C4-2B (cell line): ENCODE measurements around the gene HOXC6.

Experiments
- H3K27ac ChIP-seq: fragments of 450-650 bp; 2 replicates; pipeline ENCODE4 v1.5.1; 2017
- CTCF ChIP-seq: fragments of 450-650 bp; conservative IDR thresholded peaks from 2 replicates; pipeline ENCODE4 v1.5.1; 2017; ENCODE audit warnings: mild to moderate bottlenecking
- ZFX ChIP-seq: fragments of 450-650 bp; IDR thresholded peaks from 2 replicates; pipeline ENCODE4 v1.6.1; 2017

HOXC6 gene

DNA sequence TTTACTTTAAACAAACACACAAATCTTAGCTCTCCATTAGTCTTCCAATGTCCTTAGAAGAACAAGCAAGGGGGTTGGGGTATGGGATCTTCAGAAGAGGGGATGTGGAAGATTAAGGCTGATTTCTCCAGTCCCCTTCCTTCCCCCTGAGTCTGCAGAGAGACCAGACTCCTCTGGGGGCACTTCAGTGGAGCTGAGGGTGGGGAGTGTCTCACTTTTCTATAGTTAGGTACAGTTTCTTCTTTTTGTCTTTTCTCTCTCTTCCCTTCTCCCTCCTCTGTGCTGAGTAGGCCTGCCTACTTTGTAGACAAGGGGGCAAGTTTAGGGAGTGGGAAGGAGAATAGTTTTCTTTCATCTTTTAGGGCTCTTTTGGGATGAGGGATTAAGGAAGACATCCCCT is 27.9 kb downstream of the HOXC6 start:
- TF ChIP-seq CTCF (no peak), ZFX (no peak)
- no peak overlapping the region for H3K27ac ChIP-seq

DNA sequence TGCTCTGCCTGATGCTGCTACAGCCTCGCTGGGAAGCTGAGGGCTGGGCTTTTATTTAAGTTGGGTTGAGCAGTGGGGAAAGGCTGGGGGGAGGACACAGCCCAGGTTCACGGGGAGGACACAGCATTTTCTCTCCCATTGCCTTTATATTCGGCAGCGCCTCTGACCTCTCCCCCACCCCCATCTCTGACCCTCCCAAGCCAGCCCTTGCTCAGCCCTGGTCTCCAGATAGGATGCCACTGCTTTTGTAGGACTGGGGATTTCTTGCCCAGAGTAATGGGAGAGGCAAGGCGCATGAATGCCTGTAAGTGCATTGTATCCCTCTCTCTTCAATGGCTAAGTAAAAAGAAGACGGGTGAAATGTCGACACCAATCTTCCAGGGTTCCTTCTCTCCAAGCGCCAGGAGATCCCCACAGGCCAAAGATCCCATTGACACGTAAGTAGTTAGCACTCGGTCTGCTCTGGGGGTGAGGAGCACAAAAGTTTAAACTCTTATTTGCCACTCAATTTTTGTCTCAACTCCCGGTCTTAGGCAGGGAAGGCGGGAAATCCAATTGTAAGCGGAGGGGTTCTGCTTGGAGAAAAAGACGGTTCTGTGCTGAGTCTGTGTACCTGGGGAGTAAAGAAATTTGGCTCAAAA is 30.0 kb downstream of the HOXC6 start:
- H3K27ac ChIP-seq, result no peak overlapping the region
- TF ChIP-seq CTCF (no peak), ZFX (no peak)

GRCh38 chr12:54059668-54060067 is 31.4 kb downstream of the HOXC6 start:
- H3K27ac ChIP-seq, result no peak overlapping the region
- no peak for TF ChIP-seq ZFX
- no peak for TF ChIP-seq CTCF

GRCh38 chr12:54060174-54060974 is 32.1 kb downstream of the HOXC6 start:
- no peak overlapping the region for H3K27ac ChIP-seq
- TF ChIP-seq ZFX (no peak), CTCF (no peak)

GRCh38 chr12:54060975-54061778 is 32.9 kb downstream of the HOXC6 start:
- no peak for TF ChIP-seq ZFX
- TF ChIP-seq CTCF, result no peak
- no peak overlapping the region for H3K27ac ChIP-seq

DNA sequence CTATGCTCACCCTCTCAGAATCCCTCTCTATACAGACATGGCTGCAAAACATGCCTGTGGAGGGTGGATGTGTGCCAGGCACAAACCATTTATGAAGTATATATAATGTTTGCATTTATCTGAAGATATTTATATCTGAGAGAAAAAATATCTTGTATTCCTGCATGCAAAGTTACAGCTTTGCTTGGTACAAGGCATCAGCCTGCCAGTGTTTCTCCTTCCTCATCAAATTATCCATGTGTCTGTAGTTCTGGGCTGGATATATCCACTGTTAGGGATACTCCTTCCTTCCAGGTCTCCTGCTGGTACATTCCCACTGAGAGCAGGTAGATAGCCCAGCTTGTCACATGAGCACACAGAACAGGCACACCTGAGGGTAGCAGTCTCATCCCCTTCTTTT is 37.4 kb downstream of the HOXC6 start:
- no peak overlapping the region for H3K27ac ChIP-seq
- TF ChIP-seq CTCF, result no peak
- TF ChIP-seq ZFX, result no peak

DNA sequence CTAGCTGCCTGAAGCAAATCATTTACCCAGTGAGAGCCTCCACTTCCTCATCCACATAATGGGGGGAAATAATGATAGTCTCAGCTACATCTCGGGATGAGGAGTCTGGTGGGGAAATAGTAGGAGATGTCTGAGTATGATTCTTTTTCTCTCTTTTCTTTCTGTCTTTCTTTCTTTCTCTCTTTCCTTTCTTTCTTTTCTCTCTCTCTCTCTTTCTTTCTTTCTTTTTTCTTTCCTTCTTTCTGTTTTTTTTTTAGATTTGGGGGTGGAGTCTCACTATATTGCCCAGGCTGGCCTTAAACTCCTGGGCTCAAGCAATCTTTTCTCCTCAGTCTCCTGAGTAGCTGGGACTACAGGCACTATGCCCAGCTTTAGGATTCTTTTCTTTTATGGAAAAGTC is 38.2 kb downstream of the HOXC6 start:
- TF ChIP-seq ZFX (no peak), CTCF (no peak)
- no peak overlapping the region for H3K27ac ChIP-seq
